ENCODE data around the gene ITGB7. TPM values are rescaled to one million over a fixed set of nuclear protein-coding genes. Genes with fewer than 3 reads are reported as not detected.

The ITGB7 gene, protein sequence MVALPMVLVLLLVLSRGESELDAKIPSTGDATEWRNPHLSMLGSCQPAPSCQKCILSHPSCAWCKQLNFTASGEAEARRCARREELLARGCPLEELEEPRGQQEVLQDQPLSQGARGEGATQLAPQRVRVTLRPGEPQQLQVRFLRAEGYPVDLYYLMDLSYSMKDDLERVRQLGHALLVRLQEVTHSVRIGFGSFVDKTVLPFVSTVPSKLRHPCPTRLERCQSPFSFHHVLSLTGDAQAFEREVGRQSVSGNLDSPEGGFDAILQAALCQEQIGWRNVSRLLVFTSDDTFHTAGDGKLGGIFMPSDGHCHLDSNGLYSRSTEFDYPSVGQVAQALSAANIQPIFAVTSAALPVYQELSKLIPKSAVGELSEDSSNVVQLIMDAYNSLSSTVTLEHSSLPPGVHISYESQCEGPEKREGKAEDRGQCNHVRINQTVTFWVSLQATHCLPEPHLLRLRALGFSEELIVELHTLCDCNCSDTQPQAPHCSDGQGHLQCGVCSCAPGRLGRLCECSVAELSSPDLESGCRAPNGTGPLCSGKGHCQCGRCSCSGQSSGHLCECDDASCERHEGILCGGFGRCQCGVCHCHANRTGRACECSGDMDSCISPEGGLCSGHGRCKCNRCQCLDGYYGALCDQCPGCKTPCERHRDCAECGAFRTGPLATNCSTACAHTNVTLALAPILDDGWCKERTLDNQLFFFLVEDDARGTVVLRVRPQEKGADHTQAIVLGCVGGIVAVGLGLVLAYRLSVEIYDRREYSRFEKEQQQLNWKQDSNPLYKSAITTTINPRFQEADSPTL
- not detected in 2 replicates for total RNA-seq

DNA sequence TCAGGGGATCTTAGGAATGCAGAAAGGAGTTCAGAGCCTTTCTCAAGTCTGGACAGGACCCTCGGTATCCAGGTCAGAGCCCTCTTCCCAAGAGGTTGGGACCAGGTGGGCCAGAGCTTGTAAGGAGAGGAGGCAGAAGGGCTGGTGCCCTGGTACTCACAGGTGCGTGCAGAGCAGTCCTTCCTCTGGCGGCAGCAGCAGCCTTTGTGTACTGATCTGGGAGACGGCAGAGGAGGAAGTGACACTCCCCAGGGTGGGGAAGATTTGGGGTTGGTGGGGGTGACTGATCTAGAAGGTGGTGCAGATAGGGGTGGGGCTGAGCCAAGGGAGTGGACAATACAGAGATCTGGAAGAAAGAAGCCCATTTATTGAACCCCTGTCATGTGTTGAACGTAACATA lies at the start of gene ITGB7:
TSS of gene ITGB7 (minus strand) at position 210 of the 400 bp plus-strand sequence. CDS start 6,808 bp downstream, outside the sequence.

DNA sequence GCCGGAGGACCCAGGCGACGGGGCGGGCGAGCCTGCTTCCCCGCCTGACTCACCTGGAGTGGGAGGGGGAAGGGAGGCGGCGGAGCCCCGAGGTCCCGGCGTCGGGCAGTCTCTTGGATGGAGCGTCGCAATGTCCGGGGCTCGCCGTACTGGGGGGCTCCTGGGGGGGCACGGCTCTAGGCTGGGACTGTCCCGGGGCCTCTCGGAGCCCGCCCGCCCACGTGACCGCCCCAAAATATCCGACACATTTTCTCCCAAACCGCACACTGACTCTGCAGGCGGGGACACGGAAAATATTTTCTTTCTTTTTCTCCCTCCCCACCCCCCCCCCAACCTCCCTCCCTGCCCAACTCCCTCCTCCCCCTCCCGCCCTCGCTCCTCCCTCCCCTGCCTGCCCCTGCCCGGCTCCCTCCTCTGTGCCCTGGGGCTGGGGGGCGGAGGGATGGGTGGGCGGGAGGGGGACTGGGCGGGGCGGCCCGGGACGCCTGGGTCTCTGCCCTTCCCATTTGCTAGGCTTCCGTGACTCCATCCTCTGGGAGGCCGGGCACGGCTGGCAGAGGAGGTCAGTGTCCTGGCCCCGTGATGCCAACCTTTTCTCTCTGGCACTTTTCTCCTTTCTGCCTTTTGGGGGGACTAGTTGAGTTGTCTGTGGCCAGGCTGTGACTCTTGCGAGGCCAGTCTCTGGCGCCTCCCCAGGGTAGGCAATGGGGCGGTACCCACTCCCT lies 25.0 kb upstream of the ITGB7 start, which contains the start of gene RARG:
TSS of gene RARG (minus strand) at position 289 of the 725 bp plus-strand sequence. CDS start 4,664 bp downstream, outside the sequence.

DNA sequence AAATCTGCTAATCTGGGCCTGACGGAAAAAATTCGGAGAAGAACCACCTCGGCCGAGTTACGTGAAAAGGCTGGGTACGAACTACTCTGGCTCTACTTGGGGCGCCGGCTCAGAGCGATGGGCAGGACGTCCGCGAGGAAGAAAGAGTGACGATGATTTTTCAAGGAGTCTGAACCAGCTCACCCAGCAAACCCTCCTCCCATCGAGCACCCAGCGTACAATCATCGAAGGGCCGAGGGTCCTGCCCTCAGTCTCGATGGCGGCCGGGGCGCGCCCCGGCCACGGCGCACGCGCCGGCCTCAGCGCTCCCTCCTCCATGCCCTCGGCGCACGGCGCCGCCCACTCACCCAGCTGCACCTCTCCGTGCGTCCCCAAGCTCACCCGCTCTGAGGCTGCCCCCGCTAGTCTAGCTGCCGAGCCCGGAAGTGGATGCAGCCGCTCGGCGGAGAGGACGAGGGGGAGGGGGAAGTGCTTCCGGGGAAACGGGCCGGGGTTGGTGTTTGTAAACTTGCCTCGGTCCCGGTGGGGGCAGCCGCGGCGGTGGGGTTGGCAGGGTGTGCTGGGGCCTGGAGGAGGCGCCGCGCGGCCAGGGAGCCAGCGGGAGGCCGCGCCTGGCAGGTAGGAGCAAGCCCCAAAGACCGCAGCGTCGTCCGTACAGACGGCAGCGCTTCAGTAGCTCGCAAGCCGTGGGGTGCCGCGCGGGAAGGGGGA lies 26.7 kb downstream of the ITGB7 start, which contains the start of the genes CSAD and ZNF740:
TSS of gene CSAD (minus strand) at position 706 of the 711 bp plus-strand sequence. CDS start 7,455 bp downstream, outside the sequence.
TSS of gene ZNF740 (plus strand) at position 503 of the 711 bp plus-strand sequence. CDS start 1,262 bp downstream, outside the sequence.

Small RNA genes within 50 kb of the gene (small RNA-seq; reads per million reads assigned to genes)
- not detected for gene HIGD1AP1

Other genes starting within 250 kb of the ITGB7 start
- 801 and 934 TPM in 2 replicates for gene EIF4B, start 200.8 kb downstream of the ITGB7 start, total RNA-seq
- 5.1 and 14.9 TPM in 2 replicates for gene TNS2, start 157.2 kb downstream of the ITGB7 start, total RNA-seq
- gene SPRYD3, start 127.9 kb downstream of the ITGB7 start, total RNA-seq: 26.7 and 33.4 TPM in 2 replicates
- 45.4 and 101 TPM in 2 replicates for gene IGFBP6, start 109.6 kb downstream of the ITGB7 start, total RNA-seq
- gene SOAT2, start 103.8 kb downstream of the ITGB7 start, total RNA-seq: not detected in 2 replicates
- 12.6 and 18.1 TPM in 2 replicates for gene ZNF740, start 26.5 kb downstream of the ITGB7 start, total RNA-seq
- 3.9 and 14.9 TPM in 2 replicates for gene CSAD, start 26.3 kb downstream of the ITGB7 start, total RNA-seq
- gene RARG, start 25.0 kb upstream of the ITGB7 start, total RNA-seq: 21.1 and 36.9 TPM in 2 replicates
- 7.7 and 9.8 TPM in 2 replicates for gene ESPL1, start 61.0 kb upstream of the ITGB7 start, total RNA-seq
- gene PFDN5, start 88.3 kb upstream of the ITGB7 start, total RNA-seq: 210 and 446 TPM in 2 replicates
- gene MYG1, start 92.4 kb upstream of the ITGB7 start, total RNA-seq: 42.8 and 49.6 TPM in 2 replicates
- 53.0 and 64.9 TPM in 2 replicates for gene AAAS, start 114.4 kb upstream of the ITGB7 start, total RNA-seq
- not detected in 2 replicates for gene SP7, start 129.1 kb upstream of the ITGB7 start, total RNA-seq
- 41.6 and 57.5 TPM in 2 replicates for gene SP1, start 172.9 kb upstream of the ITGB7 start, total RNA-seq
- gene AMHR2, start 216.6 kb upstream of the ITGB7 start, total RNA-seq: not detected in 2 replicates
- gene PRR13, start 234.5 kb upstream of the ITGB7 start, total RNA-seq: 39.3 and 50.6 TPM in 2 replicates
- gene PCBP2, start 244.9 kb upstream of the ITGB7 start, total RNA-seq: 315 and 399 TPM in 2 replicates

Measured in placental epithelial cell (primary cell).